ENCODE measurements around the gene SLC39A11. TPM values are rescaled to one million over a fixed set of nuclear protein-coding genes. Genes with fewer than 3 reads are reported as not detected.
"Not testable (repeated sequence)": the region's sequence is repeated elsewhere in the genome, so short reads cannot be mapped to it uniquely, and the experiment has no call there.

The SLC39A11 gene
- total and polyA plus RNA-seq, 4 donors: 9.3 to 49.3 (median 24.7) TPM

- Histone ChIP-seq H3K27me3 (ENCODE audit: control insufficient read depth in 3 of 3, insufficient read depth in 3 of 3, low read length in 2 of 3) (no peaks in the 10 kb centered on the region), H3K36me3 (ENCODE audit: control insufficient read depth in 4 of 4, insufficient read depth in 4 of 4, low read length in 4 of 4) (no peaks in the 10 kb centered on the region), H3K27ac (ENCODE audit: low read depth in 1 of 2, low read length in 1 of 2) (no peak overlapping the region), H3K4me1 (ENCODE audit: control insufficient read depth in 5 of 5, insufficient read depth in 5 of 5, low read length in 5 of 5) (no peaks in the 10 kb centered on the region), H3K9me3 (ENCODE audit: control insufficient read depth in 4 of 4, insufficient read depth in 3 of 4, low read length in 3 of 4) (no peaks in the 10 kb centered on the region), H3K4me3 (no peak overlapping the region), H3K9ac (ENCODE audit: insufficient read depth in 1 of 2, low read length in 2 of 2) (no peak overlapping the region)
- DNase-seq (no peak), ATAC-seq (ENCODE audit: insufficient read depth, low FRiP score) (no peak)
- TF ChIP-seq, protein P1, sequence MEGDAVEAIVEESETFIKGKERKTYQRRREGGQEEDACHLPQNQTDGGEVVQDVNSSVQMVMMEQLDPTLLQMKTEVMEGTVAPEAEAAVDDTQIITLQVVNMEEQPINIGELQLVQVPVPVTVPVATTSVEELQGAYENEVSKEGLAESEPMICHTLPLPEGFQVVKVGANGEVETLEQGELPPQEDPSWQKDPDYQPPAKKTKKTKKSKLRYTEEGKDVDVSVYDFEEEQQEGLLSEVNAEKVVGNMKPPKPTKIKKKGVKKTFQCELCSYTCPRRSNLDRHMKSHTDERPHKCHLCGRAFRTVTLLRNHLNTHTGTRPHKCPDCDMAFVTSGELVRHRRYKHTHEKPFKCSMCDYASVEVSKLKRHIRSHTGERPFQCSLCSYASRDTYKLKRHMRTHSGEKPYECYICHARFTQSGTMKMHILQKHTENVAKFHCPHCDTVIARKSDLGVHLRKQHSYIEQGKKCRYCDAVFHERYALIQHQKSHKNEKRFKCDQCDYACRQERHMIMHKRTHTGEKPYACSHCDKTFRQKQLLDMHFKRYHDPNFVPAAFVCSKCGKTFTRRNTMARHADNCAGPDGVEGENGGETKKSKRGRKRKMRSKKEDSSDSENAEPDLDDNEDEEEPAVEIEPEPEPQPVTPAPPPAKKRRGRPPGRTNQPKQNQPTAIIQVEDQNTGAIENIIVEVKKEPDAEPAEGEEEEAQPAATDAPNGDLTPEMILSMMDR (IDR thresholded peaks at IDR 0.05; ENCODE audit: control extremely low read depth, extremely low read depth): no peak
- 78 to 80% methylated on average over 8 of the region's 8 CpGs for WGBS, 2 donors
These were observed 87.1 kb downstream of the SLC39A11 start for GRCh38 chr17:73005360-73005759.

DNA sequence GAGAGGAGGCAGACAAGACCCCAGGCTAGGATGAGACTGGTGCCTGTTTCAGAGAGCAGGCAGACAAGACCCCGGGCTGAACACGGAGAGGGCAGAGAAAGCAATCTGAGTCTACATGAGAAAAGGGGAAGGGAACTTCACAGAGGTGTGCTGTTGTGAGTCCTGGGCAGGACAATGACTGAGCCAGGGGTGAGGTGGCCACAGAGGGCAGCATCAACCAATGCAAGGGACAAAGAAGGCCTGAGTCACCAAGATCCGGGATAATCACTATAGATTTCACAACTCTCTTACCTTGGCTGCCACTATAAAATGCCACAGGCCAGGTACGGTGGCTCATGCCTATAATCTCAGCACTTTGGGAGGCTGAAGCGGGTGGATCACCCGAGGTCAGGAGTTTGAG lies 89.0 kb downstream of the SLC39A11 start:
- TF ChIP-seq, protein P1 (IDR thresholded peaks at IDR 0.05; ENCODE audit: control extremely low read depth, extremely low read depth): no peak
- WGBS, 2 donors: 94 to 96% methylated on average over 6 of the region's 6 CpGs
- Histone ChIP-seq H3K9ac (ENCODE audit: insufficient read depth in 1 of 2, low read length in 2 of 2) (no peak overlapping the region), H3K27me3 (ENCODE audit: control insufficient read depth in 3 of 3, insufficient read depth in 3 of 3, low read length in 2 of 3) (no peaks in the 10 kb centered on the region), H3K4me1 (ENCODE audit: control insufficient read depth in 5 of 5, insufficient read depth in 5 of 5, low read length in 5 of 5) (no peaks in the 10 kb centered on the region), H3K4me3 (no peak overlapping the region), H3K27ac (ENCODE audit: low read depth in 1 of 2, low read length in 1 of 2) (no peak overlapping the region), H3K9me3 (ENCODE audit: control insufficient read depth in 4 of 4, insufficient read depth in 3 of 4, low read length in 3 of 4) (no peaks in the 10 kb centered on the region), H3K36me3 (ENCODE audit: control insufficient read depth in 4 of 4, insufficient read depth in 4 of 4, low read length in 4 of 4) (no peaks in the 10 kb centered on the region)
- DNase-seq (no peak), ATAC-seq (ENCODE audit: insufficient read depth, low FRiP score) (no peak)

DNA sequence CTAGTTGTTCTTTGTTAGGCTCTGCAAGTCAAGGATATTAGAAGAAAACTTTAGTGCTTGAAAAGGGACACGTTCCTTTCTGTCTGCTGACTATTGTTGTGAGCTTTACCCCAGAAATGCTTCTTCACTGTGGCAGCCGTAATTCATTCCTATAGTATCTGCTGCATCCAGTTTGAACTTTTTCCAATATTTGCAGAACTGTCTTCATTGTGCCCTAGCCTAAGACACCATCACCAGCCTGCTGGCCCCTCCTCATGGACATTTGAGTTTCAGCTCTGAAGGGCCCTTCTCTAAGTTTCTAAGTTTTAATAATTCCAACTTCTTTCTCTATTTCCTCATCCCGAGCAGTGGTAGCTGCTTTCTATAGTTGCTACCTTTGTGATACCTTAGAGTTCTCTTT lies 91.7 kb downstream of the SLC39A11 start:
- H3K9ac ChIP-seq (ENCODE audit: insufficient read depth in 1 of 2, low read length in 2 of 2): no peak overlapping the region
- no peaks in the 10 kb centered on the region for H3K4me1 ChIP-seq (ENCODE audit: control insufficient read depth in 5 of 5, insufficient read depth in 5 of 5, low read length in 5 of 5)
- ATAC-seq (ENCODE audit: insufficient read depth, low FRiP score): no peak
- 90 to 92% methylated on average over 3 of the region's 3 CpGs for WGBS, 2 donors
- no peak overlapping the region for H3K4me3 ChIP-seq
- TF ChIP-seq, protein P1 (IDR thresholded peaks at IDR 0.05; ENCODE audit: control extremely low read depth, extremely low read depth): no peak
- H3K9me3 ChIP-seq (ENCODE audit: control insufficient read depth in 4 of 4, insufficient read depth in 3 of 4, low read length in 3 of 4): no peaks in the 10 kb centered on the region
- no peak overlapping the region for H3K27ac ChIP-seq (ENCODE audit: low read depth in 1 of 2, low read length in 1 of 2)
- H3K27me3 ChIP-seq (ENCODE audit: control insufficient read depth in 3 of 3, insufficient read depth in 3 of 3, low read length in 2 of 3): no peaks in the 10 kb centered on the region
- H3K36me3 ChIP-seq (ENCODE audit: control insufficient read depth in 4 of 4, insufficient read depth in 4 of 4, low read length in 4 of 4): no peaks in the 10 kb centered on the region
- no peak for DNase-seq

GRCh38 chr17:72999474-72999873 lies 93.0 kb downstream of the SLC39A11 start:
- DNase-seq; H3K4me1 ChIP-seq (ENCODE audit: control insufficient read depth in 5 of 5, insufficient read depth in 5 of 5, low read length in 5 of 5); H3K9ac ChIP-seq (ENCODE audit: insufficient read depth in 1 of 2, low read length in 2 of 2); H3K4me3 ChIP-seq; H3K9me3 ChIP-seq (ENCODE audit: control insufficient read depth in 4 of 4, insufficient read depth in 3 of 4, low read length in 3 of 4); H3K27me3 ChIP-seq (ENCODE audit: control insufficient read depth in 3 of 3, insufficient read depth in 3 of 3, low read length in 2 of 3); H3K36me3 ChIP-seq (ENCODE audit: control insufficient read depth in 4 of 4, insufficient read depth in 4 of 4, low read length in 4 of 4); ATAC-seq (ENCODE audit: insufficient read depth, low FRiP score); H3K27ac ChIP-seq (ENCODE audit: low read depth in 1 of 2, low read length in 1 of 2): not testable (repeated sequence)
- WGBS, 2 donors: 83 to 86% methylated on average over 5 of the region's 5 CpGs

Measured in lung (tissue), 12 donors.